Keratinocyte (primary cell): ENCODE results near the gene QRSL1. TPM values are rescaled to one million over a fixed set of nuclear protein-coding genes. Genes with fewer than 3 reads are reported as not detected.
A peak's percentile ranks its signal among the peaks of the same experiment; 100 is the strongest.

ENCODE experiments used
- DNase-seq: peaks from one replicate; pipeline ENCODE4 v3.0.0-alpha.2; 2011; ENCODE audit warnings: low read depth, missing footprints, low spot score
- FAIRE-seq: peaks from 2 replicates; lab custom pipeline; 2011; peaks lifted over from hg19 to GRCh38; lab: Jason Lieb, UNC
- H2AFZ ChIP-seq: 2 replicates; pipeline ENCODE4 v1.6.0; 2012; ENCODE audit warnings: low read length, control low read depth, inconsistent platforms; ENCODE audit not compliant: control insufficient read depth
- H3K27ac ChIP-seq: 2 replicates; pipeline ENCODE4 v1.5.1; 2011; ENCODE audit warnings: low read length; ENCODE audit not compliant: control insufficient read depth, insufficient read depth
- H3K27me3 ChIP-seq: 3 replicates; pipeline ENCODE4 v1.6.0; 2011; ENCODE audit warnings: low read length; ENCODE audit not compliant: control insufficient read depth, insufficient read depth; ENCODE audit errors: extremely low read depth
- H3K36me3 ChIP-seq, 2 experiments: 2 replicates in 1 of 2; 3 replicates in 1 of 2; pipeline ENCODE4 v1.5.1; 2011; ENCODE audit warnings: low read length in 2 of 2, mild to moderate bottlenecking in 1 of 2; ENCODE audit not compliant: control insufficient read depth in 2 of 2, insufficient read depth in 2 of 2; ENCODE audit errors: extremely low read depth in 1 of 2
- H3K4me1 ChIP-seq: 3 replicates; pipeline ENCODE4 v1.5.1; 2011; ENCODE audit warnings: low read length; ENCODE audit not compliant: control insufficient read depth, insufficient read depth; ENCODE audit errors: extremely low read depth
- H3K4me2 ChIP-seq: 3 replicates; pipeline ENCODE4 v1.6.0; 2011; ENCODE audit warnings: low read depth, low read length; ENCODE audit not compliant: control insufficient read depth, insufficient read depth; ENCODE audit errors: extremely low read depth
- H3K4me3 ChIP-seq, 3 experiments: fragments of 200-600 bp in 1 of 3; sonication (generic) in 1 of 3; 2 replicates in 2 of 3; 3 replicates in 1 of 3; pipeline ENCODE4 v1.5.1; 2011 to 2016; ENCODE audit warnings: low read length in 3 of 3, mild to moderate bottlenecking in 3 of 3, control low read depth in 2 of 3, inconsistent platforms in 1 of 3, low read depth in 1 of 3, mixed read lengths in 1 of 3, mixed run types in 1 of 3, moderate library complexity in 1 of 3; ENCODE audit not compliant: control insufficient read depth in 2 of 3, insufficient read depth in 2 of 3; ENCODE audit errors: extremely low read depth in 1 of 3
- H3K79me2 ChIP-seq: 2 replicates; pipeline ENCODE4 v1.6.0; 2012; ENCODE audit warnings: low read length; ENCODE audit not compliant: control insufficient read depth, insufficient read depth
- H3K9ac ChIP-seq: 3 replicates; pipeline ENCODE4 v1.6.0; 2011; ENCODE audit warnings: low read length; ENCODE audit not compliant: control insufficient read depth, insufficient read depth; ENCODE audit errors: extremely low read depth
- H3K9me1 ChIP-seq: 3 replicates; pipeline ENCODE4 v1.6.0; 2011; ENCODE audit warnings: low read length; ENCODE audit not compliant: control insufficient read depth, insufficient read depth; ENCODE audit errors: extremely low read depth
- H3K9me3 ChIP-seq: 2 replicates; pipeline ENCODE4 v1.5.1; 2012; ENCODE audit warnings: low read depth, low read length; ENCODE audit not compliant: control insufficient read depth
- H4K20me1 ChIP-seq: 3 replicates; pipeline ENCODE4 v1.6.0; 2011; ENCODE audit warnings: low read length; ENCODE audit not compliant: control insufficient read depth, insufficient read depth; ENCODE audit errors: extremely low read depth
- CTCF ChIP-seq, 3 experiments: IDR thresholded peaks in 1 of 3; conservative IDR thresholded peaks in 1 of 3; optimal IDR thresholded peaks in 1 of 3; 2 replicates in 2 of 3; 3 replicates in 1 of 3; pipeline versions ENCODE3 to v1.5.1; 2011; ENCODE audit warnings: low read length in 3 of 3, mild to moderate bottlenecking in 3 of 3, moderate library complexity in 2 of 3, control low read depth in 1 of 3, inconsistent platforms in 1 of 3; ENCODE audit not compliant: insufficient read depth in 2 of 3; ENCODE audit errors: extremely low read depth in 1 of 3
- EZH2 ChIP-seq: IDR thresholded peaks from one replicate; pipeline ENCODE4 v1.6.1; 2012; ENCODE audit warnings: inconsistent platforms, mild to moderate bottlenecking, low read length, moderate library complexity
- dilution Hi-C: fragments of 300-500 bp; cut with MboI; formaldehyde crosslinking; loops from one replicate; pipeline ENCODE4 v1.7.0; 2020; ENCODE audit warnings: low sequenced_read_pairs; ENCODE audit not compliant: extremely low pct_ligation_motif_present
- polyA plus RNA-seq, 5 experiments: library from polyadenylated mRNA; depleted of rRNA in 3 of 5; stranded (reverse) in 3 of 5; stranded (forward) in 1 of 5; unstranded in 1 of 5; fragments of >200 nt; gene quantifications; 1 replicate in 1 of 5; 2 replicates in 3 of 5; 3 replicates in 1 of 5; pipeline versions ENCODE4 v1.2.1 to v1.2.3, GENCODE V29; 2011 to 2012; ENCODE audit warnings: missing spikeins in 2 of 5, low read depth in 1 of 5, low replicate concordance in 1 of 5

QRSL1 gene
- polyA plus RNA-seq, 1 donor (not counting 4 experiments of a cell fraction or from before 2014, with no cell fraction given), result 14.6 TPM

GRCh38 chr6:106666282-106667021, 37.1 kb downstream of the QRSL1 start:
- H3K4me2 ChIP-seq, result no peak overlapping the region
- dilution Hi-C loops, result no loop called here
- no peaks in the 10 kb centered on the region for H3K4me1 ChIP-seq
- H3K27me3 ChIP-seq, result no peaks in the 10 kb centered on the region
- DNase-seq (no peak), FAIRE-seq (peak; percentile 34)
- H3K9me1 ChIP-seq, result no peaks in the 10 kb centered on the region
- H3K9me3 ChIP-seq, result no peaks in the 10 kb centered on the region
- H3K9ac ChIP-seq, result no peak overlapping the region
- TF ChIP-seq EZH2, result no peak
- no peak for TF ChIP-seq CTCF (optimal IDR thresholded peaks at IDR 0.05 in 1 of 3, IDR thresholded peaks at IDR 0.05 in 1 of 3, conservative IDR thresholded peaks at IDR 0.05 in 1 of 3; ENCODE audit: extremely low read depth in 1 of 3, insufficient read depth in 2 of 3, low read length in 3 of 3)
- no peak overlapping the region for H2AFZ ChIP-seq
- no peaks in the 10 kb centered on the region for H3K79me2 ChIP-seq
- peaks cover 0 to 2% of the 10 kb centered on the region in 2 experiments for H3K36me3 ChIP-seq
- no peak overlapping the region for H3K4me3 ChIP-seq
- no peak overlapping the region for H3K27ac ChIP-seq
- H4K20me1 ChIP-seq, result no peaks in the 10 kb centered on the region

GRCh38 chr6:106667022-106667402, 37.6 kb downstream of the QRSL1 start:
- Histone ChIP-seq H3K9ac (no peak overlapping the region), H3K4me1 (no peaks in the 10 kb centered on the region), H2AFZ (no peak overlapping the region), H3K9me3 (no peaks in the 10 kb centered on the region), H3K4me2 (no peak overlapping the region), H4K20me1 (no peaks in the 10 kb centered on the region), H3K36me3 (peaks cover 0 to 2% of the 10 kb centered on the region in 2 experiments), H3K27me3 (no peaks in the 10 kb centered on the region), H3K27ac (no peak overlapping the region), H3K4me3 (no peak overlapping the region), H3K79me2 (no peaks in the 10 kb centered on the region), H3K9me1 (no peaks in the 10 kb centered on the region)
- FAIRE-seq (no peak), DNase-seq (no peak)
- TF ChIP-seq CTCF (optimal IDR thresholded peaks at IDR 0.05 in 1 of 3, IDR thresholded peaks at IDR 0.05 in 1 of 3, conservative IDR thresholded peaks at IDR 0.05 in 1 of 3; ENCODE audit: extremely low read depth in 1 of 3, insufficient read depth in 2 of 3, low read length in 3 of 3) (no peak), EZH2 (no peak)
- dilution Hi-C loops, result no loop called here
